Natural killer cell (primary cell): Measurements from ENCODE around the gene CPA2. TPM values are rescaled to one million over a fixed set of nuclear protein-coding genes. Genes with fewer than 3 reads are reported as not detected.

ENCODE experiments used
- ATAC-seq, 3 donors: fragments of 150-1000 bp in 2 of 3; fragments of 200-7000 bp in 1 of 3; cut with Tn5 transposase; 1 replicate in 1 of 3; 2 replicates in 2 of 3; pipeline ENCODE4 v1.10.0; 2021; ENCODE audit warnings: mild to moderate bottlenecking in 2 of 3, moderate library complexity in 2 of 3
- DNase-seq, 2 donors: peaks; one replicate each; pipeline versions ENCODE4 v3.0.0 to v3.0.0-alpha.2; 2013 to 2021; ENCODE audit warnings: mixed read lengths in 1 of 2
- H3K27ac ChIP-seq: one replicate; pipeline ENCODE4 v1.5.1; 2013; ENCODE audit warnings: mild to moderate bottlenecking, low read length
- H3K27me3 ChIP-seq: one replicate; pipeline ENCODE4 v1.6.1; 2013; ENCODE audit warnings: low read length; ENCODE audit not compliant: control insufficient read depth, insufficient read depth
- H3K36me3 ChIP-seq: one replicate; pipeline ENCODE4 v1.6.1; 2013; ENCODE audit warnings: low read length; ENCODE audit not compliant: control insufficient read depth, insufficient read depth
- H3K4me1 ChIP-seq: one replicate; pipeline ENCODE4 v1.6.1; 2013; ENCODE audit warnings: low read length; ENCODE audit not compliant: control insufficient read depth, insufficient read depth
- H3K4me3 ChIP-seq: one replicate; pipeline ENCODE4 v1.5.1; 2013; ENCODE audit warnings: low read length
- H3K9me3 ChIP-seq: one replicate; pipeline ENCODE4 v1.6.1; 2013; ENCODE audit warnings: low read length; ENCODE audit not compliant: control insufficient read depth, insufficient read depth
- H3K27ac Mint-ChIP-seq, 2 donors: one replicate each; pipeline ENCODE4 v1.8.0; 2022; ENCODE audit warnings: mild to moderate bottlenecking in 2 of 2, mixed read lengths in 2 of 2, moderate library complexity in 1 of 2
- H3K27me3 Mint-ChIP-seq, 2 donors: one replicate each; pipeline ENCODE4 v1.8.0; 2022; ENCODE audit warnings: low read depth in 2 of 2, mixed read lengths in 2 of 2
- H3K36me3 Mint-ChIP-seq: one replicate; pipeline ENCODE4 v1.8.0; 2022; ENCODE audit warnings: mixed read lengths
- H3K4me1 Mint-ChIP-seq, 2 donors: one replicate each; pipeline ENCODE4 v1.8.0; 2022; ENCODE audit warnings: mixed read lengths in 2 of 2
- H3K4me3 Mint-ChIP-seq: one replicate; pipeline ENCODE4 v1.8.0; 2022; ENCODE audit warnings: mild to moderate bottlenecking, moderate library complexity, mixed read lengths
- H3K9me3 Mint-ChIP-seq, 2 donors: one replicate each; pipeline ENCODE4 v1.8.0; 2022; ENCODE audit warnings: mixed read lengths in 2 of 2
- CTCF ChIP-seq: fragments of 200-600 bp; IDR thresholded peaks from one replicate; pipeline ENCODE4 v1.8.0; 2022; ENCODE audit warnings: antibody characterized with exemption
- WGBS: methylation state at CpG from one replicate; pipeline ENCODE4 v1.1.7; 2013; ENCODE audit warnings: missing lambda C conversion rate; ENCODE audit not compliant: insufficient coverage; 5-methylcytosine and 5-hydroxymethylcytosine counted together
- intact Hi-C: fragments of 100-400 bp; cut with micrococcal nuclease; formaldehyde crosslinking; loops from one replicate; pipeline ENCODE4 v1.14.2; 2022
- total RNA-seq, 4 donors: library from RNA; stranded (reverse); fragments of 120-200 nt in 1 of 4; gene quantifications; one replicate each; pipeline versions ENCODE4 v1.2.3 to v1.2.4, GENCODE V29; 2013 to 2022

The CPA2 gene
- total RNA-seq, 3 donors from 2014 or later (not counting 1 experiment from before 2014, with no cell fraction given), result not detected

GRCh38 chr7:130279286-130279685 is 12.6 kb downstream of the CPA2 start:
- DNase-seq, result no peak
- TF ChIP-seq CTCF, result no peak
- no peak for ATAC-seq
- Histone ChIP-seq H3K4me3 (no peak overlapping the region), H3K4me1 (no peaks in the 10 kb centered on the region), H3K36me3 (no peaks in the 10 kb centered on the region), H3K9me3 (no peaks in the 10 kb centered on the region), H3K27me3 (no peaks in the 10 kb centered on the region), H3K27ac (no peak overlapping the region)
- intact Hi-C loops, result no loop called here
- no peak overlapping the region for H3K27ac Mint-ChIP-seq
- H3K4me1 Mint-ChIP-seq, result no peaks in the 10 kb centered on the region
- no peak overlapping the region for H3K4me3 Mint-ChIP-seq
- WGBS, result 88% methylated on average over 2 of the region's 2 CpGs
- H3K9me3 Mint-ChIP-seq, result no peaks in the 10 kb centered on the region
- H3K36me3 Mint-ChIP-seq, result no peaks in the 10 kb centered on the region
- H3K27me3 Mint-ChIP-seq, result peaks cover 29 to 35% of the 10 kb centered on the region in 2 donors

- Histone ChIP-seq H3K27ac (no peak overlapping the region), H3K27me3 (no peaks in the 10 kb centered on the region), H3K4me3 (no peak overlapping the region), H3K9me3 (no peaks in the 10 kb centered on the region), H3K36me3 (no peaks in the 10 kb centered on the region), H3K4me1 (no peaks in the 10 kb centered on the region)
- intact Hi-C loops, result no loop called here
- Mint-ChIP-seq H3K4me3 (no peak overlapping the region), H3K27me3 (peaks cover 29 to 31% of the 10 kb centered on the region in 2 donors), H3K9me3 (no peaks in the 10 kb centered on the region), H3K36me3 (no peaks in the 10 kb centered on the region), H3K27ac (no peak overlapping the region), H3K4me1 (no peaks in the 10 kb centered on the region)
- DNase-seq (no peak), ATAC-seq (no peak)
- no peak for TF ChIP-seq CTCF
- no CpG with 5 or more reads among the region's 1 CpG for WGBS
Observed at GRCh38 chr7:130279906-130280305, 13.2 kb downstream of the CPA2 start.

- no peak overlapping the region for H3K4me3 ChIP-seq
- 95% methylated on average over 1 of the region's 1 CpG for WGBS
- no peak for TF ChIP-seq CTCF
- no peak overlapping the region for H3K27ac ChIP-seq
- H3K36me3 ChIP-seq, result no peaks in the 10 kb centered on the region
- intact Hi-C loops, result no loop called here
- no peaks in the 10 kb centered on the region for H3K4me1 Mint-ChIP-seq
- H3K4me1 ChIP-seq, result no peaks in the 10 kb centered on the region
- no peaks in the 10 kb centered on the region for H3K9me3 Mint-ChIP-seq
- peaks cover 21 to 28% of the 10 kb centered on the region in 2 donors for H3K27me3 Mint-ChIP-seq
- DNase-seq (no peak), ATAC-seq (no peak)
- H3K4me3 Mint-ChIP-seq, result no peak overlapping the region
- no peaks in the 10 kb centered on the region for H3K9me3 ChIP-seq
- no peaks in the 10 kb centered on the region for H3K36me3 Mint-ChIP-seq
- no peak overlapping the region for H3K27ac Mint-ChIP-seq
- H3K27me3 ChIP-seq, result no peaks in the 10 kb centered on the region
Observed at GRCh38 chr7:130281260-130281659, 14.6 kb downstream of the CPA2 start.

- no peaks in the 10 kb centered on the region for H3K27me3 ChIP-seq
- 100% methylated on average over 1 of the region's 1 CpG for WGBS
- no peak overlapping the region for H3K27ac Mint-ChIP-seq
- no peak for TF ChIP-seq CTCF
- no peaks in the 10 kb centered on the region for H3K9me3 Mint-ChIP-seq
- no peaks in the 10 kb centered on the region for H3K36me3 ChIP-seq
- intact Hi-C loops, result no loop called here
- DNase-seq (no peak), ATAC-seq (no peak)
- H3K9me3 ChIP-seq, result no peaks in the 10 kb centered on the region
- no peaks in the 10 kb centered on the region for H3K4me1 ChIP-seq
- no peak overlapping the region for H3K4me3 Mint-ChIP-seq
- H3K36me3 Mint-ChIP-seq, result no peaks in the 10 kb centered on the region
- no peak overlapping the region for H3K4me3 ChIP-seq
- no peak overlapping the region for H3K27ac ChIP-seq
- peaks cover 13 to 14% of the 10 kb centered on the region in 2 donors for H3K27me3 Mint-ChIP-seq
- no peaks in the 10 kb centered on the region for H3K4me1 Mint-ChIP-seq
Observed at GRCh38 chr7:130286881-130287280, 20.2 kb downstream of the CPA2 start.
